GM21723 (cell line): Measurements from ENCODE around the gene EFCAB8.
"Not testable (repeated sequence)": the region's sequence is repeated elsewhere in the genome, so short reads cannot be mapped to it uniquely, and the experiment has no call there.

Source experiments
- ATAC-seq: cut with Tn5 transposase; IDR thresholded peaks from one replicate; pipeline ENCODE4 v1.9.1; 2021; ENCODE audit warnings: mild to moderate bottlenecking, moderate library complexity; ENCODE audit not compliant: unreplicated experiment

The EFCAB8 gene

DNA sequence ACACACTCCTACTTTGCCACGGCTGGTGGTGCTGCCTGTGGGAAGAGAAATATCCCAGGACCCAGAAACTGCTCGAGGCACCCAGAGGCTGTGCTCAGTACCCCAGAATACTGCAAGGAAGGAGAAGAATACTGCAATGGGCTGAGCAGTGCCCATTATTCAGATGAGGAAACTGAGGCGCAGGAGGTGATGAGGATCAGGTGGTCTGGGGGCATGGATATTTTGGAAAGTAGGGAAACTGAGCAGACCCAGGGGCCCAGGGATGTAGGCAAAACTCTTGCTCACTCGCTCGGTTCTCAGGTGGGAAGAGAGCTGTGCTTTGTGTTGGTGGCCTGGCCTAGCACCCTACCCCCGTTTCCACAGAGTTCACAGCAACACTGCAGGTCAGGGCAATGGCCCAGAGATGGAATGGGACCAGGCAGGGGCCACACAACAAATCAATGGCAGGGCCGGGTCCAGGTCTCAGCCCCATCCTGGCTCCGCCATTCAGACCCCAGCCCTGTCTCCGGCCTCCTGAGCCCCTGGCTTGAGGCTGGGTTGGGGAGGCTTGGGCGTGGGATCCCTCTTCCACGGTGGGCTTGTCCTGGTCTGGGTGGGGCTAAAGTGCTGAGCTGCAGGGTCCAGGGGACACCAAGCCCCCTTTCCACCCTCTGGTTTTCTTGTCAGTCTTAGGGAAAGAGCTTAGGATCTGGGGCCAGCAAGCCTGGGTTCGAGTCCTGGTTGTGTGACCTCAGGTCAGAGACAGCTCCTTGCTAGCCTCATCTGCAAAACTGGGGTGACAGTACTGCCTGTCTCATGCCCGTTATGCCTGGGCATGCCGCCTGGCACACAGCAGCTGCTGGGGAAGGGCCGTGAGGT lies 111.6 kb downstream of the EFCAB8 start:
- ATAC-seq = no peak

DNA sequence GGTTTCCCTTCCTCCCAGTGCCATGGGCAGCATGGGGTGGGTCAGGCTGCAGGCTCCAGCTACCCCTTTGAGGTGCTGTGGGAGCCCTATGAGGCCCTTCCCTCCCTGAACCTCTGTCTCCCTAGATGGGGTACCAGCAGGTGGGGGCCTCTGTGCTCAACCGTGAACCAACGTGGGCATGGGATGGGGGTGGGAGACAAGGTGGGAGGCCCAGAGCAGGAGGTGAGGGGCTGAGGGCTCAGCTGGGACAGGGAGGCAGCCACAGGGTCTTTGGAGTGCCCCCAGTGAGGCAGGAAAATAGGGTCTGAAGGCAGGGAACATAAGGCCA lies 112.2 kb downstream of the EFCAB8 start:
- no peak for ATAC-seq

DNA sequence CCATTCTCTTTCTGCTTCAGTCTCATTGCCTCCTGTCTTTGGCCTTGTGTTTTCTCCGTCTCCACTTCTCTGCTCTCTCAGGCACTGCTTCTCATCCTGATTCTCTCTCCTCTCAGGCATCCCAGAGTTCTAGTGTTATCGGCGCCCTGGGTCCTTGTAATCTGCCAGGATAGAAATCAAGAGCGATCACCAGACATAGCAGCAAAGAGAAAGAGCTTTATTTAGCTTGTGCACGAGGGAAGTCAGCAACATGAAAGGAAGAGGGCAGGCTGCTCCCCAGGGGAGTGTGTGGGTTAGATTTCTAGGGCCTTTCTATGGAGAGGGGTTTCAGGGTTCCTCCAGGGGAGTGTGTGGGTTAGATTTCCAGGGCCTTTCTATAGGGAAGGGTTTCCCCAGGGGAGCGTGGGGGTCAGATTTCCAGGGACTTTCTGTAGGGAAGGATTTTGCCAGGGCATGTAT lies 113.0 kb downstream of the EFCAB8 start:
- ATAC-seq = peak; percentile 29

DNA sequence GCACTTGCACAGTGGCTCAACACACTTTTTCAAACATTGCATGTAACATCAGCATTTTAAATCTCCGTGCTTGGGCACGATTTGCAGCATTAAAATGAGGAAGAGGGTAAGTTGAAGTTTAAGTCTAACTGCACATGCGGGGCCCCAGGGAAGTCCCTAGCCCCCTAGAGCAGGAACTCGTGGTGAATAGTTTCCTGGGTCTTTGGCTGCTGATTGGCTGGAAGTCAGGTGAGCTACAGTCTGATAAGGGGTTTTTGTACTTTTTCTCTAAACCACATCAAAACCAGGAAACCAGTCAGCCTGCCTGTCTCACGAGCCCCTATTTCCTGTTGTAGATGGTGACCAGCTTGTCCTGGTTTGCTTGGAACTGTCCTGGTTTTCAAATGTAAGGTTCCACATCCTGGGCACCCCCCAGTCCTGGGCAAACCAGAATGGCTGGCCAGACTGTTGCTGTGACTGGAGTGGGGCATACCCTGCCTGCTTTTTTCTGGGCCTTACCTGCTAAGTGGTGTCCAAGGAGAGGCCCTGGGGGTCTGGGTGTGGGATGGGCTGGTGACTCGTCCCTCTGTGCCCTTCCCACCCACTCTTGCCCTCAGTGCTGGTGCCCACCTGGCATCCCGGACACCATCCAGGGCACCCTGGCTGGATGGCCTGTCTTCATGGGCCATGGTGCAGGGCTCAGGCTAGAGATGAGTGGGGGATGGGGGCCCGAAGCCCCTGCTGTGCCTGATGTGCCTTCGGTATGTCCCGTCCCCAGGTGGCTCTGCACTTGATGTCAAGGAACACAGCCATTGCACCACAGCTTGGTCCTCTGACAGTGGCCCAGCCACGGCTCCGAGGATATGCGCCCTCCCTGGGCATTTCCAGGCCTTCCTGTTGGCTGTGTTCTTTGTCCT lies 113.7 kb downstream of the EFCAB8 start:
- peak; percentile 83 for ATAC-seq

DNA sequence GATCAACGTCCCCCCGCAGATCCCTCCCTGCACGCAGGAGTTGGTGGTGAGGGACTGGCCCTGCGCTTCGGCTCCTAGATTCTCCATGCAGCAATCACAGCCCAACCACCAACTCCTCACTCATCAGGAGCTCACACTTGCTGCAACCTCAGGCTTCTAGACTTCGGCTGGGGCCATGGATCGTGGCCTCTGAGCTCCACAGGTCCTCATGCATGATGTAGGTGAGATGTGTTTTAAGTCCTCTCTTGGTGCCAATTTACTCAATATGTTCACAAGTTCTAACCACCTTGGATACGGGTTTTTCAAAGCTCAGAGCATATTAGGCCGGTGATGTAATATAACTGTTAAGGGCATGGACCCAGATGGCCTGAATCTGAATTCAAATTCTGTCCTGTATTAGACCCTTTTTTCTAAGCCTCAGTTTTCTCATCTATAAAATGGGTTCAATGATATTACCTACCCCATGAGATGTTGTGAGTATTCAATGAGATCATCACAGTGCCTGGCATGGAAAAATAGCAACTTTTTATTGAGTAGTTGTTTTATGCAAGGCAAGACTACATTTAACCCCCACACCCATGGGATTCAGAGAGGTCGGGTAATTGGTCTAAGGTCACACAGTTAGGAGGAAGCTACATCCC lies 114.5 kb downstream of the EFCAB8 start:
- no peak for ATAC-seq

DNA sequence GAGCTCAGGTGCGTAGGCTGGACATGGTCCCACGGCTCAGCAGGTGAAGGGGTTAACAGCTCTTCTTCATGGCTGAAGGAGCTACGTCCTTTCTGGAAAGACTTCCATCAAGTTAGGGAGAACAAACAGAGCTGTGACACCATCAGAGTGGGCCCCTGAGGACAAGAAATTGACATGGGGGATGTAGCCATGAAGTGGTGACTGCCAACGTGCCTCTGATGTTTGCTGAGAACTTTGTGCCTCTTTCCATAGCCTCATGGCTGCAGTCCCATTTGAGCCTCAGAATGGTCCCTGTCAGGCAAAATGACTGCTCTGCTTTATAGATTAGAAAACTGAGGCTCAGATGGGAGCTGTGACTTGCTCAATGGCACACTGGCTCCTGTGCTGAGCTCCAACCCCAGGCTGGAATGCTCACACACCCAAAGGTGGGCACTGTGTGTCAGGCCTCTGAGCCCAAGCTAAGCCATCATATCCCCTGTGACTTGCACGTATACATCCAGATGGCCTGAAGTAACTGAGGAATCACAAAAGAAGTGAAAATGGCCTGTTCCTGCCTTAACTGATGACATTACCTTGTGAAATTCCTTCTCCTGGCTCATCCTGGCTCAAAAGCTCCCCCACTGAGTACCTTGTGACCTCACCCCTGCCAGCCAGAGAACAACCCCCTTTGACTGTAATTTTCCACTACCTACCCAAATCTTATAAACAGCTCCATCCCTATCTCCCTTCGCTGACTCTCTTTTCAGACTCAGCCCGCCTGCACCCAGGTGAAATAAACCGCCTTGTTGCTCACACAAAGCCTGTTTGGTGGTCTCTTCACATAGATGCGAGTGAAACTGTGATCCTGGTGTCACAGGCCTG lies 115.7 kb downstream of the EFCAB8 start:
- not testable (repeated sequence) for ATAC-seq

DNA sequence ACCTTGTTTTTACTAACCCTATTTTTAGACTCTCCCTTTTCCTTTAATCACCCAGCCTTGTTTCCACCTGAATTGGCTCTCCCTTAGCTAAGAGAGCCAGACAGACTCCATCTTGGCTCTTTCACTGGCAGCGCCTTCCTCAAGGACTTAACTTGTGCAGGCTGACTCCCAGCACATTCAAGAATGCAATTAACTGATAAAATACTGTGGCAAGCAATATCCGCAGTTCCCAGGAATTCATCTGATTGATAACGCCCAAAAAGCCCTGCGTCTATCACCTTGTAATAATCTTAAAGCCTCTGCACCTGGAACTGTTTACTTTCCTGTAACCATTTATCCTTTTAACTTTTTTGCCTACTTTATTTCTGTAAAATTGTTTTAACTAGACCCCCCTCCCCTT lies 116.4 kb downstream of the EFCAB8 start:
- ATAC-seq = not testable (repeated sequence)

DNA sequence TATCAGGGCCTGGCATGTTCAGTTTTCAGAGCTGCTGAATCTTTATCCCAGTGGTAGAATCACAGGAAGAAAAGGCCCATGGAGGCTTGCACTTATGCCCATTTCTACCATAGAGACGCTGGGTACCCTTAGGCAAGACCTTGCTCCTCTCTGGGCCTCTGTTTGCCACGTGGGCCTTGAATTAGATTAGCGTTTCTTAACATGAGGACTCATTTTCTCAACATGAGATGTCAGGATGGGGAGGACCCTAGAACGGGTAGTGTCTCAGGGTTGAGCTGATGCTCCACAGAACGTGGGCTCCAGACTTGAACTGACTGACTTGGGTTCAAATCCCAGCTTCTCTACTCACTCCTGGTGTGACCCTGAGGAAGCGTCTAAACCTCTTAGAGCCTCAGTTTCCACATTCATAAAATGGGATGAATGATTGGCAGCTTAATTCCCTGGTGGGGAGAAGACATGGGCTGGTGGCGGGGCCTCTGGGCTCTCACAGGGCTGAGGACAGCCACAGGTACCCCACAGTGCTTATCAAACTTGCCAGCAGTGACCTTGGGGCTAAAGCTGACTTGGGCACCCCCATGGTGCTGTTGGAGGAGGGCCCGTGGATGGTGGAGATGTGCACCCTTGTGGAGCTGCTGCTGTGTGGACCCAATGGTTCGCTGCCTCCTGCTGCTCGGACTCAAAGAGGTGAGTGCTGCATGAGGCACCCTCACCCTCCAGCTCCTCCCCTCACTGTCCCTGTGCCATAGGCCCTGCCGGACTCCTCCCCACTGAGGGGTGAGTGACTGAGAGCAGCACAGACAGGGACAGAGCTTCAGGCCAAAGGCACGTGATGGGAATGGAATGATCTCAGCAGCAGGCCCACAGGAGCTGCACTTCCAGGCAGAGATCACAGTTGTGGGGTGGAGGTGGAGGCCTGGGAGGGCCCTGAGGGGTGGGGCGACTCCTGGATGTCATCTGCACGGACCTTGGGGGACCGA lies 117.3 kb downstream of the EFCAB8 start:
- no peak for ATAC-seq

DNA sequence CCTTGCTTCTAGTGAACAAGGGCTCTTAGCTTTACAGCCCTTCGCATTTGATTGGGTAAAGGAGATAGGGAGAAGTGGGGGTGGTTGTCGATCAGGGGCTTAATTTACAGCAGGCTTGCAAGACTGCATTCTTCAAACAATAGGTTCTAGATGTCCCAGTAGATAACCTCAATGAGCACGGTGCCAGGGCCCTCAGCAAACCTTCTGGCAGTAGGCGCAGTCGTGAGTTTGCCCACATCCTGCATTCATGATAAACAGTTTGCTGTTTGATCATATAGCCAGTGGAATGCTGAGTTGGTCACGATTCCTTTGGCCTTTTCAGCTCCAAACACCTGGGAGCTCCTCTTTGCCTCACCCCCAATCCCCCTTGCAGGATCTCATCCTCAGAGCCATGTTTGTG lies 118.0 kb downstream of the EFCAB8 start:
- ATAC-seq = no peak

DNA sequence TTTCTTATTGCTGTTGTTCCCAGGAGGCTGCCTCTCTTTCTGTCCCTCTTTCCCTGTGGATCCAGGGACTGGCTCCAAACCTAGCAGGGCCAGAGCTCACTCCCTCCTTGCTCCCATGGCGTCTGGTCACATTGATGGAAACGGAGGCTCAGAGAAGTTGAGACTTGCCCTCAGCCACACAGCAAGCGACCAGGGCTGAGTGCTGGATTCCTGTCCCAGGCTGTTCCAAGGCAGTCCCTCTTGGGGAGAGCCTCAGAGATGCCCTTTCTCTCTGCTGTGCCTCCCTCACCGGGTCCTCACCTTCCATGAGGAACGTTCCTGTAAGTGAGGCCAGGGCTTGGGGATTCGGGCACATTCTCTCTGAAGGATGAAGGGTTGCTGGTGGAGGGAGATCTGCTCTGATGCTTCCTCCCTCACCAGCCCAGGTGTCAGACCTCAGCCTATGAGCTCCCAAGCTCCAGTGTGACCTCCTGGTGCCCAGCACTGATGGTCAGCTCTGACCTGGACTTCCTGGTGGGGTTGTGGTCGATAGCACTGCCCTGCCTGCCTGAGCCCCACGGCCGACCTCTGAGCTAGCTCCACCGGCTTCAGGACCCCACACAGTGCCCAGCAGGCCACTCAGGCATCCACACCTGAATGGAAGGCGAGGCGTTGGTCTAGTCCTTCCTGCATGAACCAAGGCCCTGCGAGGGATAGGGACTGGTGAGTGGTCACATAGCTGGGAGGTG lies 118.7 kb downstream of the EFCAB8 start:
- ATAC-seq = no peak

DNA sequence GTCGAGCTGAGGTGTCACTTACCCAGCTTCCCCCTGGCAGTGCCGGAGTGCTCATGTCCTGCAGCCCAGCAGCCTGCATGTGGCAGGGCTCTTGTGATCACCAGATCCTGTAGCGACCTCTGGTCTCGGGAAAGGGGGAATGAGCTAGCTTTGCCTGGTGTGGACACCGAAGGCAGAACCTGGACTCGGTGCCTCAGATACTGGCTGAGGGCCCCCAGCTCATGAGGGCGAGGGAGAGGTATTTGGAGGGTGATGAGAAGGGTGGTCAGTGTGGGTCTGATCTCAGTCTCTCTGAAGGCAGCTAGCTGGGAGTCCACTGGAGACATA lies 119.2 kb downstream of the EFCAB8 start:
- no peak for ATAC-seq

DNA sequence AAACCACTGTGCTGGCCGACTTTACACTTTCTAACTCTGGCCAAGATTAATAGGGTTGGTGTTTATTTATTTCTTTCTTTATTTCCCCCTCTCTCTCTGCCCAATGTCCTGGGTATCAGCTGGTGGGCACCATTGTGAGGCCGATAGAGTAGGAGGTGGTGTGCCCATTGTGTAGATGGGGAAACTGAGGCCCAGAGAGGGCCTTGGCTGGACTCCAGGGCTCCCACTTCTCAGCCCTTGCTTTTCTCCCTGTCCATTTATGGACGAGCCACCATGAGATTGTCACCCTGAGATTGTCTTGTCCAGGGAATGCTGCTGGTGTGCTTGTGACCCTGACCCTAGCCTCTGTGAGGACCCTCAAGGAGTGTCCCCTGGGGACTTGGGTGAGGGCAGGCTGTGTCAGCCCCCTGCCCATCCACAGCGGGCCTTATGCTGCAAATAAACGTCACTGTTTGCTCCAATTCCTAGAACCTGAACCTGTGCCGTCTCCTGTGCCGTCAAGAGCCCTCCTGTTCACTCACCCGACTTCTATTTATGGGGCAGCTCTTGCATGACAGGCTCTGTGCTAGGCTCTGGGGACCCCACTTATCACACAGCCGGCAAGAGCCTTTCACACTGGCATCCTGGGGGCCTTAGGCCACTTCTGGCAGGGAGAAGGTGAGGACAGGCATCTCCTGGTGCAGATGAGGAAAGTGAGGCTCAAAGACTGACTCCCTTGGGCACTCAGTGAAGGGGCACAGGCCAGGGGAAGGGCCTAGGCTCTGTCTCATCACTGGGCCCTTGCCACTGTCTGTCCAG lies 120.7 kb downstream of the EFCAB8 start:
- no peak for ATAC-seq

DNA sequence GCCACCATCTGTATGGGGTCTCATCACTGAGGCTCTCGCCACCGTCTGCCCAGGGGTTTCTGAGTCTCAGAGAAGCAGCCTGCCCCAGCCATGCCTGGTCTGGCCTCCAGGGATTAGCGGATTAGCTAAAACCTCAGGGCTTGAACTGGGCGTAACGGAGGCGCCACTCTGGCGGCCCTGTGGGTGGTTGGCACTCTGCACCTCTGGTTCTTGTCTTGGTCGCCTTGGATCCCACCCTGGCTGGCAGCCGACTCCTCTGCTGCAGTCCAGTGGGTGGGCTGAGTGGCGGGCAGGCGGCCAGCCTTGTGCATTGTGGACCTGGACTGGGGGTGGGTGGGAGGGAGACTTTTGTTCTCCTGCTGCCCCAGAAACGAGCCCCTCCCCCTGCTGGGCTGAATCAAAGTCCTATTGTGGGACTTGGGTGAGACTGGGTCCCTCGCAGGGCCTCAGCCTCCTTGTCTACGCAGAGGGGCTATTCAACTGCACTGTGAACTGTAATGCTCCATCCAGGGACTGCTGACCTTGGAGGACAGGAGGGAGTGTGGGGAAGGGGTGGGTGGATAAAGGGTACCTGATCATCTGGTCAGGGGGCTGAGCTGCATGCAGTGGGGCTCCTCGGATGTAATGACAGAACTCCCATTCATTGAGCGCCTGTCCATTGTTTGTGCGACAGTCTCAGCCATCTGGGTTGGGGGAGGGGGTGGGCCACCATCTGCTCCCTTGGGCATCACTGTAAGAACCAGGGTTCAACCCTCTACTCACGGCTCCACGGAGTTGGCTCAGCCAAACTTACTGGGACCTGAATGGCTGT lies 121.6 kb downstream of the EFCAB8 start:
- ATAC-seq = no peak

DNA sequence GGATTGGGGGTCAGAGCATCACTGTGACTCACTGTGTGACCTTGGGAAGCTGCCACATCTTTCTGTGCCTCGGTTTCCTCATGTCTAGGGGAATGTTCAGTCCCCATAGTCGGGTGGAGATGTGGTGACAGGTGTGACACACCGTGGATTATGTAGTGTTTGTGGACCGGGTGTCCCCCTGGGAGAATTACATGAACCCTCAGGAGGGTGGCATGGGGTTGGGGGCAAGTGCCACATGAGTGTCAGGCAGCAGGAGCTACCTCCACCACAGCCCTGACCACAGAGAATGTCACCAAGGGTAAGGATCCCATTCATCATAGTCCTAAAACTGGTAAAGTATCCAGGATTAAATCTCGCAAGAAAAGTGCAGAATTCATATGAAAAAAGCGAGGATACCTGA lies 122.3 kb downstream of the EFCAB8 start:
- ATAC-seq = no peak

DNA sequence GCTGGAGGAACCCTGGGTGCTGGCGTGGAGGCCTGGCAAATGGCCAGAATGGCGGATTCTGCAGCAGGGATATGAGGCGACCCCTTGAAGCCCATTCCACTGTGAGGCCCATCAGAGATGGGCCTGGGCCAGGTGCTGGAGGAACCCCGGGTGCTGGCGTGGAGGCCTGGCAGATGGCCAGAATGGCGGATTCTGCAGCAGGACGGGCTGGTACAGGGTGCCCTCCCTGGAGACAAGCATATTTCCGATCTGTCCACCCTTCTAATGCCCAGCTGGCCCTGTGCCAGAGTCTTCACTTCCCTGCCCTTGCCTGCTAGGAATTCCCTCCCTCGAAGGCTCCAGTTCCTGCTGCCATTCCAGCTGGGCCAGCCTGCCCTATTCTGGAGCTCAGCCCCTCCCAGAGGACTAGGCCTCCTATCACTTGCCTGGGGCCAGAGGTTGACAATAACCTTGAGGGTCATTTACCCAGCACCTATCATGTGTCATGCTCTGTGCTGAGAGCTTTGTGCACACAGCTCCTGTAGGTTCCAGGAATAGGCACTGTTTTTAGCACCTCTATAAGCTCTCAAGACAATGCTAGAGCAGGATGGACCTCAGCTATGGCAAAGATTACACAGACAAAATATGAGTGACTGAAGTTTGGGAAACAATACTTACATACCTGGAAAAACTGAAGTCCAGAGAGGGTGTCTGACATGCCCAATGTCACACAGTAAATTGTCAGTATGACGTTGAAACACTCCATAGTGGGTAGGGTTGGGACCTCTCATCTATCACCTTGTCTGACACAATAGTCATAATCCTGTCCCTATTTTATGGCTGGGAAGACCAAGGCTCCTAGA lies 124.1 kb downstream of the EFCAB8 start:
- no peak for ATAC-seq

DNA sequence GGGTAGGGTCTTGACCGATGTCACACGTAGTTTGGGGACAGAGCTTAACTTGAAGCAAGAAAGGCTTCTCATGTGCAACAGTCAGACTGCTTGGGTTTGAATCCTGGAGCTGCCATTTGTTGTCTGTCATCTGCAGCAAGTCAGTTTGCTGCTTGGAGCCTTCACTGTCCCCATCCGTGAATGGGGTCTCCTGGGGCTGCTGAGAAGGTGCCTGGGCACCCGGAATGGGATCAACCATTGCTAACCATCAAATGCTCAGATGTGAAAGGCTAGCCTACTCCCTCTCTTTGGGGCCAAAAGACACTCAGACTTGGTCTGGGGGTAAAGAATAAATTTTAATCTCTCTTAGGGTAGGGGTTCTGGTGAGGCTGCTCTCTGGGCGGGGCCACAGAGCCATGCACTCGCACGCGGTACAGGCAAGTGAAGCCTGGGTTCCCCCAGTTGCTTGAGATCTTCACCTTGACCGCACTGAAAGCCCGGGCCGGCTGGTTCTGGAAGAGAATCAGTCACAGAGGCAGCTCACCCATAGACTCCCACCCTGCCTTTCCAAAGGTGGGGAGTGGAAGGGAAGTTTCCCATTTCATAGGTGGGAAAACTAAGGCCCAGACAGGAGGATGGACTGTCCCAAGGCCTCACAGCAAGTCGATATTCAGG lies 124.9 kb downstream of the EFCAB8 start:
- no peak for ATAC-seq
